Hindlimb muscle (tissue), 1 donor: ENCODE measurements around the gene PPP1R12A. TPM values are rescaled to one million over a fixed set of nuclear protein-coding genes. Genes with fewer than 3 reads are reported as not detected.
A peak's percentile ranks its signal among the peaks of the same experiment; 100 is the strongest.
"Not testable (repeated sequence)": the region's sequence is repeated elsewhere in the genome, so short reads cannot be mapped to it uniquely, and the experiment has no call there.

Experiments
- DNase-seq: peaks from one replicate; pipeline ENCODE4 v3.0.0-alpha.2; 2013
- polyA plus RNA-seq: library from polyadenylated mRNA; unstranded; fragments of 120-200 nt; gene quantifications from one replicate; pipeline ENCODE4 v1.2.1, GENCODE V29; 2013; ENCODE audit not compliant: insufficient read length

PPP1R12A gene
- 59.2 TPM for polyA plus RNA-seq

DNA sequence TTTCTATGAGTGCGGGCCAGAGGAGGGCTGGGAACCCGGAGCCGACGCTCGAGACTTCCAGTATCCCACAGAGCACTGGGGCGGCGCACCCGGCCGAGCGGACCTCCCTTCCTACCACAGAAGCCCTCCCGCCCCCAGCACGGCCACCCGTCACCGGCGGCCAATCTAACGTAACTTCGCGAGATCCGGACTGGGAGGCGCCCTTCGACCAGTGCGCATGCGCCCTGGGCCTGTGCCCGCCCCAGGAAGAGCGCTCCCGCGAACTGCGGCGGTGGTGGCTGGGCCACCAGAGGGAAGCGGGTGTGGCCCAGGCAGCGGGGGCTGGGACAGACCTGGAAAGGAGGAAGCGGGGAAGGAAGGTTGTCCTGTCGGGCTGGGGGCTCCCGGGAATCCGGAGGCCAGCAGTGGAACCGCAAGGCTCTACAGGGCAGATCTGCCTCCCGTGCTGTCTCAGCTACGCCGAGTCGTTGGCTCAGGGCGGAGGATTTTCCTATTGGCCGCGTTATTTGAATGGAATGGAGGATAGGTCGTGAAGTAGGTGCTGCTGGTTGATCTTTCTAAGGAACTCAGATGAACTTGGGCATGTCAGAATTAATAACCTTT, at the start of gene PPP1R12A:
TSS of gene PPP1R12A (minus strand) at position 77 of the 603 bp plus-strand sequence. CDS start 166 bp downstream, outside the sequence.
- DNase-seq = peak; percentile 98

DNA sequence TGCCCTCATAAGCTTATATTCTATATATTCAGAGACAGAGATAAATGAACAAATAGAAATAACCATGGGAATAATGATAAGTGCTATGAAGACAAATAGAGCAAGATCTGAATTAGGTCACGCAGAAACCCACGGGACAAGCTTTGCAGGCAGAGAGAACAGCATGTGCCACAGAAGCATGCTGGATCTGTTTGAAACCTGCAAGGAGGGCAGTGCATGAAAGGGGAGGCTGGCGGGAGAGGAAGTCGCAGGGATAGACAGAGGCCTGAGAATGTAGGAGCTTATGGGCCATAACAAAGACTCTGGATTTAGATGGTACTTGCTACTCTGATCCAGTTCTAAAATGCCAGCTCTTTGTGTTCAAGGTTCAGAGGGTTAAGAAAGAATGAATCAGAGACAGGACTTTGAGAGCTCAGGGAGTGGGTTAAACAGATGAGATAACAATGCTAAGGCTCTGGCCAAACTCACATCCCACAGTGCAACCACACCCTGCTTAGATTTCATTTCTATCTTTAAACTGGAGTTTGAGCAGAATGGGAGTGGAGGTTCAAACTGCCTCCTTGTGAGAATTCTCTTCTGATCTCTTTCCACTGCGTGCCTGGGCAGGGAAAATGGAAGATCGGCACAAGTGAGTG, 49.2 kb upstream of the PPP1R12A start:
- DNase-seq = no peak

GRCh38 chr12:79983492-79983891, 48.6 kb upstream of the PPP1R12A start:
- no peak for DNase-seq

DNA sequence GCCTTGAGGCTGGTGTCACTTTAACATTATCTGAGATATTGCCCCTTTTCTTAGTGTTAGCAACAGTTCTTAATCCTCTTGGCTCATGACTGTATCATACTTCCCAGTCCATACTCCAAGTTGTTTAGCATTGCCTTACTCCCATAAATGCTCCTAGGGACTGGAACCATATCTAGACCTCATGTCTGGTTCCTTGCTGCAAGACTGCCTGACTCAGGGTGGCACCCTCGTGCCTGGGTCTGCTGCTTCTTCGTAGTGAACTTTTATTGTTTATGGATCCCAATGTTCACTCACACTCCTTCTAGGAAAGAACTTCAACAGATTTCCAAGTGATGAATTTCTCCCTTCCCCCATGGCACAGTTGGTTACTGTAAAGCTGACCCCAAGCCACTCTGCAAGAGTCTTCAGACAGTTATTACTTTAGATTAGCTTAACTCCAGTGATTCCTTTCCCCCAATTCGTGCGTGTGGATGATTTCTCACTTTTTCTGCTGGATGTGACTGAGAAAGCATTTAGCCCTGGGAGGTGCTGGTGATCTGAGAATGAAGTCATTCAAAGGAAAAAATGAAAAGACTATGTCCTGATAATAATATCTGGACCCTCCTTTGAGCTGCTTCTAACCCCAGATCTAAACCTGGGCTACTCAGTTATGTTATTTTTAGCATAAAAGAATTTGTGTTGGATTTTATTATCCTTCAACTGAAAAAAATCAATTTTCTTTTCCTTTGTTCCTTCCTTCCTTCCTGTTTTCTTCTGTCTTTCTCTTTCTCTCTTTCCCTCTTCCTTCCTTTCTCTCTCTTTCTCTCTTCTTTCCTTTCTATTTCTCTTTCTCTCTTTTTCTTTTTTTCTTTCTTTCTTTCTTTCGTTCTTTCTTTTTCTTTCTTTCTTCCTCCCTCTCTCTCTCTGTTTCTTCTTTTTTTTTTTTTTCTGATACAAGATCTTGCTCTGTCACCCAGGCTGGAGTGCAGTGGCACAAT, 47.5 kb upstream of the PPP1R12A start:
- DNase-seq = no peak

DNA sequence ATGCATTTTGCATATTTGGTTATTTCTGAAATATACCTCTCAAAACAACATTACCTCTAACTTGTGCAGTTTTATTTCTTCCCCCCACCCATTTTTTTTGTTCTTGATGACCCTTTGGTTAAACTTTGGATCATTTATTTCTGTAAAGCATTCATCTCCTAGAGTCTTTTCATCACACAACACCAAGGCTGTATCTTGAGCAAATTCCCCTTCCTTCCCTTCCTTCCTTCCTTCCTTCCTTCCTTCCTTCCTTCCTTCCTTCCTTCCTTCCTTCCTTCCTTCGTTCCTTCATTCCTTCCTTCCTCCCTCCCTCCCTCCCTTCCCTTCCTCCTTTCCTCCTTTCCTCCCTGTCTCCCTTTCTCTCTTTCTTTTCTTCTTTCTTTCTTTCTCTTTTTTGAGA, 43.8 kb upstream of the PPP1R12A start:
- DNase-seq = no peak

- not testable (repeated sequence) for DNase-seq
Measured at GRCh38 chr12:79977856-79978460, 43.1 kb upstream of the PPP1R12A start.

DNA sequence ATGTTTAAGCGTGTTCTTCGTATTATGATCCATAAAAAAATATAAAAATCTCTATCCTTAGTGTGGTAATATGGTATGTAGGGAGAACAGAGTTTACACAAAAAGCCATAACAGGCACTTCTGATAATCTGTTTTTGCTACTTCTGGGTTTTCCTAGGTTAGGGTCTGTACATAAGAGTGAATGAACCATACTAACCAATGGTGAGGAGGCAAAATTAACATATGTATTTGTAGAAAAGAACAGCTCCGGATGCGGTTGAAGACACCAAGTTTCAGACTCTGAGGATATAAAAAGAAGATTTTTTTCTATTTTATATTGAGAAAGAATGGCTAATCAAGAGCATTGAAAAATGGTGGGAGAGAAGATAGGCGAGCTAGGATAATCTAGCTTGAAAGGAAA, 40.2 kb upstream of the PPP1R12A start:
- DNase-seq = no peak

- no peak for DNase-seq
Measured at GRCh38 chr12:79973801-79974200, 38.9 kb upstream of the PPP1R12A start.

- no peak for DNase-seq
Measured at GRCh38 chr12:79964100-79964627, 29.3 kb upstream of the PPP1R12A start.

GRCh38 chr12:79961411-79961810, 26.5 kb upstream of the PPP1R12A start:
- DNase-seq = no peak

GRCh38 chr12:79959484-79959883, 24.6 kb upstream of the PPP1R12A start:
- no peak for DNase-seq

- no peak for DNase-seq
Measured at GRCh38 chr12:79956896-79957295, 22.0 kb upstream of the PPP1R12A start.

- no peak for DNase-seq
Measured at GRCh38 chr12:79955561-79955960, 20.7 kb upstream of the PPP1R12A start.

DNA sequence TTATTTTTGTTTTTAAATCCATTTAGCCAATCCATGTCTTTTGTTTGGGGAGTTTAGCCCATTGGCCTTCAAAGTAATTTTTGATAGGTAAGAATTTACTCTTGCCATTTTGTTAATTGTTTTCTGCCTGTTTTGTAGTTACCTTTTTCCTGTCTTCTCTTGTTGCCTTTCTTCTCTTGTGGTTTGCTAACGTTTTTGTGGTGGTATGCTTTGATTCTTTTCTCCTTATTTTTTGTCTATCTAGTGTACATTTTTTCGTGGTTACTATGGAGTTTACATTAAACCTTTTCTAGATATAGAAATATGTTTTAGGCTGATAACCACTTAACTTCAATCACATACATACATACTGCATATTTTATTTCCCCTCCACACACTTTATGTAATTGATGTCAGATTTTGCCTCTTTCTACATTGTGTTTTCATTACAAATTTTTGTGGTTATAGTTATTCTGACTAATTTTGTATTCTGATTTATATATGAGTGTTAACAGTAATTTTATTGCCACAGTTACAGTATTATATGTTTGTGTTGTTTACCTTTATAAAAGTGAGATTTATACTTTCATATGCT, 19.2 kb upstream of the PPP1R12A start:
- no peak for DNase-seq

DNA sequence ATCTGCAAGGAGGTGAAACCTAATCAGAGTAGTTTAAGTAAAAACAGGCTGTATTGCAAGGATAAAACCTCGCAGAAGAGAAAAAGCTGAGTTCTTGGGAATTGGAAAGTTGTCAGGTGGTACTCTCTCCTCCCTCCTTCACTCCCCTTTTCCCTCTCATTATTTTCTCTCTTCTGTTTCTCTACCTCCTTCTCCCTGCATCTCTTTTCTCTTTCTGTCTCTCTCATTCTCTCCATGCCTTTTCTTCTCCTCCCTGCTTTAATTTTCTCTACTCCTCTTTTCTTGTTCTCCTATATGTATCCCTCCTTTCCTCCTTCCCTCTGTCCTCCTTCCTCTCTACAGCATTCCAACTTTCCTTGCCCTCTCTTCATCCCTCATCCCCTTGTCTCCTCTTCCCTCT, 14.2 kb upstream of the PPP1R12A start:
- DNase-seq = no peak

DNA sequence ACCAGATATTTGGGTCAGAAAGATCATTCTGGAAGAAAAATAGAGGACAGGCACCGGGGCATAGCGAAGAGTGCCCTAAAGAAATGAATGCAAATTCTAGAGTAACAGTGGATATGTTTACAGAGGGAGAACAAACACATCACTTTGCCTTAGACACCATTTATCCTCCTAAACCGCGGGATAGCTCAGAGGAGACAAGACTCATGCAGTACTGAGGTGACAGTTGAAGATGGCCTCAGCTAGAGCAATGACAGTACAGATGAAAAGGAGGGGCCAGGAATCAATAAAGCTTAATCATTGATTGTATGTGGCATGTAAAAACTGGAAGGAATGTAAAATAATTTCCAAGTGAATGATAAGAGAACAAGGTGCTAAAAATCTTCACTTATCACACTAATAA, 10.5 kb upstream of the PPP1R12A start:
- DNase-seq = no peak

- DNase-seq = no peak
Measured at GRCh38 chr12:79944565-79944964, 9.7 kb upstream of the PPP1R12A start.

DNA sequence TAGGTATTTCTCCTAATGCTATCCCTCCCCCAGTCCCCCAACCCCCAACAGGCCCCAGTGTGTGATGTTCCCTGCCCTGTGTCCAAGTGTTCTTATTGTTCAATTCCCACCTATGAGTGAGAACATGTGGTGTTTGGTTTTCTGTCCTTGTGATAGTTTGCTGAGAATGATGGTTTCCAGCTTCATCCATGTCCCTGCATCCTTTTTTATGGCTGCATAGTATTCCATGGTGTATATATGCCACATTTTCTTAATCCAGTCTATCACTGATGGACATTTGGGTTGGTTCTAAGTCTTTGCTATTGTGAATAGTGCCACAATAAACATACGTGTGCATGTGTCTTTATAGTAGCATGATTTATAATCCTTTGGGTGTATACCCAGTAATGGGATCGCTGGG, 7.9 kb upstream of the PPP1R12A start:
- not testable (repeated sequence) for DNase-seq

GRCh38 chr12:79939728-79940310, 4.9 kb upstream of the PPP1R12A start:
- no peak for DNase-seq

- no peak for DNase-seq
Measured at GRCh38 chr12:79938843-79939242, 3.9 kb upstream of the PPP1R12A start.

DNA sequence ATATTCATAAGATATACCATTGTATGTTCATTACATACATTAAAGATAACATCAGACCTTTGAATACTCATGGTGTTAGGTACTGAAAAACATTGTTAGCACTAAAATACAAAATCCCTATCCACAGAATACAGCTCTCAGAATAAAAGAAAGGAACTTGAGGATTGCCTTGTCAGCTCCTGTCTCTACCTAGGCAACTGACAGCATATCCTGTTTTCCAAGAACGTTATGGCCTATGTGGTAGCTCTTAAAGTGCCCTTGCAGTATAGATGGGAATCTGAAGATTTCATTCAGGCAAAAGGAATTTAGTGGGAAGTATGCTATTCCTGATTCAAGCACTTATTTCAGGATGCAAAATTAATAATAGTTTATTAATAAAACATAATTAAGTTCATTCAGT, 1.8 kb upstream of the PPP1R12A start:
- no peak for DNase-seq
